ENCODE results near the gene TNRC6C.
A peak's percentile ranks its signal among the peaks of the same experiment; 100 is the strongest.

TNRC6C gene

DNA sequence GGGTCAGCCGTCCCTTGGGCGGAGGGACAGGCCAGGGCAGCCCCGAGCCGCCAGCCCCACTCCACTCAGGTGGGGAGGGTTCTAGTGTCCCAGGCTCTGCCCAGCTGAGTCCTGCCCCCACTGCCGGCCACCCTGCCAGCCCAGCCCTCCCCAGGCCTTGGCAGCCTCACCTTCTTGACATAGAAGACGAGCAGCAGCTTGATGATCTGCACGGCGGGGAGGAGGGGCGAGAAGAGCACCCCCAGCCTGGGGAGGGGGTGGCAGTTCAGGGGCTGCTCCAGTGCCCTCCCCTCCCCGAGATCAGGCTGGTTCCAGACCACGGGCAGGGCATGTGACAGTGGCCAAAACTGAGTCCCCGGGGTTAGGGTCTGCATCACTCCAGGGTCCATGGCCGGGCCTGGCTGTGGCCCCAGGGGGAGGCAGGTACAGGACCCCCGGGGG lies 160.3 kb downstream of the TNRC6C start:
- 0 out of 2 replicates have a peak overlapping the region, but pooled peaks have one; percentile 87 for H3K27ac ChIP-seq
- no peak for TF ChIP-seq CTCF (conservative IDR thresholded peaks at IDR 0.05)

DNA sequence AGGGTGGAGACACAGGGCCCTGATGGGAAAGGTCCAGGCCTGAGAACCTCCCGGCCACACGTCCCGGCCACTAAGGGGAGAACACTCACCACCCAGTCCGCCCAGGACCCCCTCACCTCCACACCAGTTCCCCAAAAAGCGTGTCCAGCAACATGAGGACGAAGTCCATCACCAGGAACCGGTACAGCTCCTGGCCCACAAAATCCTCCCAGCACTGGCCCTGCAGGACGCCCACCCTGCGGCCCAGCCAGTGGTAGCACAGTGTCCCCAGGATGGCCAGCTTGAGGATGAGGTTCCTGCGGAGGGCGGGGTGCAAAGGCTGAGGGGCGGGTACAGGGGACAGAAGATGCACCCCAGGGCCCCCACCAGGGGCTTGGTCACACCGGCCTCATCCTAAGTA lies 162.0 kb downstream of the TNRC6C start:
- H3K27ac ChIP-seq, result no peak overlapping the region
- no peak for TF ChIP-seq CTCF (conservative IDR thresholded peaks at IDR 0.05)

- no peak for TF ChIP-seq CTCF (conservative IDR thresholded peaks at IDR 0.05)
- H3K27ac ChIP-seq, result no peak overlapping the region
These were observed 162.7 kb downstream of the TNRC6C start for GRCh38 chr17:78120971-78121800.

GRCh38 chr17:78121801-78122215 lies 163.3 kb downstream of the TNRC6C start:
- no peak for TF ChIP-seq CTCF (conservative IDR thresholded peaks at IDR 0.05)
- no peak overlapping the region for H3K27ac ChIP-seq

DNA sequence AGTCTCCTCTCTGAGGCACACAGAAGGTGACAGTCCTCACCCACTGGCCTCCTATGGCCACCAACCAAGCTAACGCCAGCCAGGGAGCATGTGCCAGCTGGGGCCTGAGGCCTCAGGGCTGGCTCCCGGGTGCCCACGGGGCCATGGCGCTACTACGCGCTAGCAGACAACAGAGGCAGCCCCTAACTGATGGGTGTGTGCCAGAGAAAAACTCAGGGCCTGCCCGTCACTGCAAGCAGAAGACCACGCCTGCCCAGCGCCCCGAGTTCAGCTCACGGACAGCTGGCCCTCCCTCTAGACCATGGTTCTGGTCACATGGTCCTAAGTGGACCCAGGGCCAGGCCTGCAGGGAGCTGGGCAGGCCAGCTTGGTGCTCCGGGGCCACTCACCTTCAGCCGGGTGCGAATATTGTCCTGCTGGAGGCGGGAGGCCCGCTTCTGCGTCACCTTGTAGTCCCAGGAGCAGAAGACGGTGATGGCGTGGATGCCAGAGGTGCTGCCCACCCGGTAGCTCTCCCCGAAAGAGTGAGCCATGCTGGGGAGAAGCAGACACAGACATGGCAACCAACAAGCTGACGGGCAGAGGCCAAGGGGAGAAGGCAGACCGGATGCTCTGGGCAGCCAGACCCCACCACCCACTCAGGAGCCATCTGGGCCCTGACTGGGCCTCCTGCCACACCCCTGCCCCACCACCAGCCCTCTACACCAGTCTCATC lies 163.9 kb downstream of the TNRC6C start:
- no peak overlapping the region for H3K27ac ChIP-seq
- TF ChIP-seq CTCF (conservative IDR thresholded peaks at IDR 0.05), result no peak

- TF ChIP-seq CTCF (conservative IDR thresholded peaks at IDR 0.05), result no peak
- H3K27ac ChIP-seq, result no peak overlapping the region
These were observed 164.4 kb downstream of the TNRC6C start for GRCh38 chr17:78122931-78123249.

DNA sequence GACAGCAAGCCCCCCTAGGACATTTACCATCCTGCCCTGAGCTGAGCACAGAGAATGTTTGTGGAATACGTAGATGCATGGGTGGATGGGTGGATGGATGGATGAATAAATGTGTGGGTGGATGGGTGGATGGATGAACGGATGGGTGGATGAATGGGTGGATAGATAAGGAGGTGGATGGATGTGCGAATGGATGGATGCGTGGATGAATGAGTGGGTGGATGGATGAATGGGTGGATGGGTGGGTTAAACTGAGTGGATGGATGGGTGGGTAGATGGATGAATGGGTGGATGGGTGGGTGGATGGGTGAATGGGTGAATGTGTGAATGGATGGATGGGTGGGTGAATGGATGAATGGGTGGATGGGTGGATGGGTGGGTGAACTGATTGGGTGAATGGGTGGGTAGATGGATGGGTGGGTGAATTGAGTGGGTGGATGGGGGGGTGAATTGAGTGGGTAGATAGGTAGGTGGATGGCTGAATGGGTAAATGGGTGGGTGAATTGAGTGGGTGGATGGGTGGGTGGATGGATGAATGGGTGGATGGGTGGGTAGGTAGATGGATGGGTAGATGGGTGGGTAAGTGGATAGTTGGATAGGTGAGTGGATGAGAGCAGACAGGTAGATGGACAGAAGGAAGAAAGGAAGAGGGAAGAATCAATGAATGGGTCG lies 164.9 kb downstream of the TNRC6C start:
- H3K27ac ChIP-seq, result no peak overlapping the region
- TF ChIP-seq CTCF (conservative IDR thresholded peaks at IDR 0.05), result no peak
